HEK293T (cell line): ENCODE results near the gene C18orf63.

Source experiments
- CTCF ChIA-PET: fragments of 350-600 bp; formaldehyde crosslinking; extraction: SDS; loops from one replicate; lab custom pipeline; 2021; ENCODE audit warnings: antibody characterized with exemption, inconsistent platforms; lab: Yijun Ruan, JAX
- POLR2A ChIA-PET: fragments of 350-600 bp; formaldehyde crosslinking; extraction: SDS; loops from one replicate; lab custom pipeline; 2020; ENCODE audit warnings: antibody characterized with exemption, inconsistent platforms; lab: Yijun Ruan, JAX
- DNase-seq: peaks from one replicate; pipeline ENCODE4 v3.0.0; 2012; ENCODE audit warnings: mixed read lengths; ENCODE audit errors: extremely low spot score
- ARNT ChIP-seq: fragments of 450-650 bp; IDR thresholded peaks from 2 replicates; pipeline ENCODE4 v1.6.1; 2017; ENCODE audit warnings: mild to moderate bottlenecking
- BHLHE40 ChIP-seq: fragments of 450-650 bp; IDR thresholded peaks from 2 replicates; pipeline ENCODE4 v1.6.1; 2016; ENCODE audit warnings: mild to moderate bottlenecking, moderate library complexity, borderline replicate concordance
- CTBP1 ChIP-seq: fragments of 450-650 bp; IDR thresholded peaks from 2 replicates; pipeline ENCODE4 v1.6.1; 2016; ENCODE audit warnings: borderline replicate concordance
- ELF4 ChIP-seq: fragments of 450-650 bp; IDR thresholded peaks from 2 replicates; pipeline ENCODE4 v1.6.1; 2017; ENCODE audit warnings: antibody characterized with exemption
- FOXA1 ChIP-seq: fragments of 450-650 bp; IDR thresholded peaks from 2 replicates; pipeline ENCODE4 v1.6.1; 2016; ENCODE audit warnings: mild to moderate bottlenecking
- FOXK2 ChIP-seq: fragments of 450-650 bp; IDR thresholded peaks from 2 replicates; pipeline ENCODE4 v1.6.1; 2016; ENCODE audit warnings: mild to moderate bottlenecking
- FOXM1 ChIP-seq: fragments of 450-650 bp; IDR thresholded peaks from 2 replicates; pipeline ENCODE4 v1.6.1; 2017; ENCODE audit warnings: mild to moderate bottlenecking, borderline replicate concordance
- HDGF ChIP-seq: fragments of 450-650 bp; IDR thresholded peaks from 2 replicates; pipeline ENCODE4 v1.6.1; 2017; ENCODE audit warnings: antibody characterized with exemption, borderline replicate concordance
- L3MBTL2 ChIP-seq: fragments of 450-650 bp; conservative IDR thresholded peaks from 2 replicates; pipeline ENCODE4 v1.6.1; 2016; ENCODE audit warnings: mild to moderate bottlenecking
- LEF1 ChIP-seq: fragments of 450-650 bp; IDR thresholded peaks from 2 replicates; pipeline ENCODE4 v1.6.1; 2017; ENCODE audit warnings: mild to moderate bottlenecking, borderline replicate concordance
- NFRKB ChIP-seq: fragments of 450-650 bp; IDR thresholded peaks from 2 replicates; pipeline ENCODE4 v1.6.1; 2016; ENCODE audit warnings: mild to moderate bottlenecking, moderate library complexity
- PKNOX1 ChIP-seq: fragments of 450-650 bp; IDR thresholded peaks from 2 replicates; pipeline ENCODE4 v1.6.1; 2016
- SP1 ChIP-seq: fragments of 450-650 bp; IDR thresholded peaks from 2 replicates; pipeline ENCODE4 v1.6.1; 2017
- SUZ12 ChIP-seq: fragments of 450-650 bp; IDR thresholded peaks from 2 replicates; pipeline ENCODE4 v1.6.1; 2016; ENCODE audit warnings: mild to moderate bottlenecking
- TARDBP ChIP-seq: fragments of 450-650 bp; IDR thresholded peaks from 2 replicates; pipeline ENCODE4 v1.6.1; 2016
- ZNF384 ChIP-seq: fragments of 450-650 bp; IDR thresholded peaks from 2 replicates; pipeline ENCODE4 v1.6.1; 2016

C18orf63 gene

DNA sequence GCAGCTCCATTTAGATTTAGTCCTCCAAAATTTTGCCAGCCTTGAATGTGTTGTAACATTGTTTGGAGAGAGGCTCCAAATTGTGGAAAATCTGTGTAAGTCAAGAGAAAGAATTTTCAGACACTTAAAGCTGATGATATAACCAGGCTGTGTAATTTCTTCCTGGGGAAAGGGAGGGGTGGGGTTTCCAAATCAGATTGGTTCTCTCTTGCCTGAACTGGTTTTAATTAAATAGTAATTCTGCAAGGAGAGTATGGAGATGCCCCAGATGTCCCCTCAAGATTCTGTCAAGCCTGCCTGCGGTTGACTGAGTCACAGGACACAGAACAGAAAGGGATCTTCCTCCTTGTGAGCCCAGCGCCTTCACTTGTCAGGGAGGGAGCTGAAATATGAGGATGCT lies 54.5 kb downstream of the C18orf63 start:
- CTCF ChIA-PET = no interaction called here
- TF ChIP-seq LEF1 (no peak), PKNOX1 (no peak)
- DNase-seq = no peak
- POLR2A ChIA-PET = no interaction called here

DNA sequence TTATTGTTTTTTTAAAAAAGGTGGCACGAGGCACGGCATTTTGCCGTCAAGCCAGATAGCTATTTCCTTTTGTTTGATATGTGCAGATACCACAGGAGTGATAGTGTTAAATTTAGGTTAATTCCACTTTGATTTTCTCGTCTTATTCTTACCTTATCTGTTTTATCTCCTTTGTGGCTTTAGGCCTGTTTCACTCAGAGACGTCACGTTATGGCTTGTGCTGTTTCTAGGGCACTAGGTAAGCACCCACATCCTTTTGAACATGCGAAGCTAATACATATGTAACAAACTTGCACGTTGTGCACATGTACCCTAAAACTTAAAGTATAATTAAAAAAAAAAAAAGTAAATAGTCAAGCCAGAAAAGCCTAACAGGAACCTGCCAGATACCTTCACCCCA lies 57.8 kb downstream of the C18orf63 start:
- no peak for TF ChIP-seq BHLHE40
- TF ChIP-seq PKNOX1 = no peak
- no peak for TF ChIP-seq FOXA1
- no peak for TF ChIP-seq SP1
- TF ChIP-seq NFRKB = no peak
- no peak for TF ChIP-seq TARDBP
- no peak for TF ChIP-seq L3MBTL2
- no peak for TF ChIP-seq ZNF384
- no peak for TF ChIP-seq HDGF
- TF ChIP-seq FOXK2 = no peak
- TF ChIP-seq LEF1 = no peak
- TF ChIP-seq CTBP1 = no peak
- TF ChIP-seq SUZ12 = no peak
- no peak for TF ChIP-seq ELF4
- TF ChIP-seq FOXM1 = no peak
- TF ChIP-seq ARNT = no peak
- DNase-seq = no peak
- CTCF ChIA-PET = no interaction called here
- POLR2A ChIA-PET = no interaction called here

DNA sequence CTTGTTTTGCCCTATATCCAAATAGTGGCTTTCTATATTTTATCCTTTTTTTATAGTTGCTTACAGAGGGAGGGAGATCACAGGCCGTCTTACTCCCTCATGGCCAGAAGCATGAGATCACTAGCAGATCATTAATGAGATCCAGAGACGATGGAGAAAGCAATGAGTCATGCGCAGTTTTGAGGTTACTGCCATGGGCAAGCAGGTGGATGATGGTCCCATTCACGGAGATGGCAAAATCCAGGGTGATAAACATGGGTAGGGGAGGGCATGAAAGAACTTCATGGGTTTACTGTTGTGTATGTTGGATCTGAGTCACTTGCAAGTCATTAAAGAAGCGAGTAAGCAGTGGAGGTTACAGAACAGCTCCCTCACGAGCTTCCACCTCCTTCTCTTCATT lies 60.4 kb downstream of the C18orf63 start:
- ChIA-PET CTCF (no interaction called here), POLR2A (no interaction called here)
- no peak for DNase-seq
- TF ChIP-seq HDGF (no peak), FOXK2 (no peak), NFRKB (no peak), ELF4 (no peak), TARDBP (no peak), CTBP1 (no peak), BHLHE40 (no peak), FOXM1 (no peak), SP1 (no peak)

- TF ChIP-seq CTBP1 (no peak), FOXK2 (no peak), ZNF384 (no peak), FOXM1 (no peak), BHLHE40 (no peak), NFRKB (no peak), FOXA1 (no peak), SP1 (no peak), LEF1 (no peak), PKNOX1 (no peak), ELF4 (no peak), HDGF (no peak), ARNT (no peak), L3MBTL2 (no peak), TARDBP (no peak), SUZ12 (no peak)
- CTCF ChIA-PET = interaction anchor here (0.7 kb wide), 1 partner anchor 176 kb away, joined by 4 read pairs; no protein-coding TSS in a partner anchor
- no peak for DNase-seq
- POLR2A ChIA-PET = no interaction called here
Measured at GRCh38 chr18:74376523-74376922, 60.9 kb downstream of the C18orf63 start.

GRCh38 chr18:74377776-74378175 lies 62.1 kb downstream of the C18orf63 start:
- ChIA-PET POLR2A (no interaction called here), CTCF (no interaction called here)
- TF ChIP-seq SUZ12 = no peak
- no peak for TF ChIP-seq ELF4
- TF ChIP-seq FOXK2 = no peak
- no peak for TF ChIP-seq FOXA1
- no peak for TF ChIP-seq BHLHE40
- no peak for TF ChIP-seq LEF1
- no peak for TF ChIP-seq CTBP1
- TF ChIP-seq L3MBTL2 = no peak
- TF ChIP-seq FOXM1 = no peak
- TF ChIP-seq TARDBP = no peak
- no peak for TF ChIP-seq SP1
- TF ChIP-seq NFRKB = no peak
- TF ChIP-seq ZNF384 = no peak
- TF ChIP-seq HDGF = no peak
- no peak for TF ChIP-seq ARNT
- TF ChIP-seq PKNOX1 = no peak
- DNase-seq = no peak

DNA sequence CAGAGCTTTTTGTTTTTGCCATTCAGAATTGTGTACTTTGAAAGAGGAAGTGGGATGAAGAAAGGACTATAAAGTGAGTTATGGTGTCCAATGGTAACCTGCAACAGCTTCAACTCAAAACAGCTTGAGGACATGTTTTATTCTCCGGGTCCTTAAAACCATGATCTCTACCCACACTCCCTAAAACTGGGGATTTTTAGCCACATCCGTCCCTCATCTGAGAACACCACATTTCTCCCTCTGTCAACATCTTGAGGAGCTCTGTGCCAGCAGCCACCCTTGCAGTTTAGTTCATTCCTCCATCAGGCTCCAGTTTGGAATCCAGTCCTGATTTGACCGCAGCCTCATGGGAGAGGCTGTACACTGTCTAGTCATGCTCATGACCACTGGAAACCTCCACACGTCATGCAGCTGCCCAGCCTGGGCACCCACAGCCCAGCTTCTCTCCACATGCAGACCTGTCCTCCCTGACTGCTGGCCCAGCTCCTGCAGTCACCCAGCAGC lies 62.6 kb downstream of the C18orf63 start:
- ChIA-PET CTCF (no interaction called here), POLR2A (no interaction called here)
- TF ChIP-seq NFRKB = no peak
- no peak for TF ChIP-seq ARNT
- TF ChIP-seq ELF4 = no peak
- TF ChIP-seq BHLHE40 = no peak
- no peak for DNase-seq
